ENCODE data around the gene AADACL3.
"Not testable (repeated sequence)": the region's sequence is repeated elsewhere in the genome, so short reads cannot be mapped to it uniquely, and the experiment has no call there.

Gene AADACL3

DNA sequence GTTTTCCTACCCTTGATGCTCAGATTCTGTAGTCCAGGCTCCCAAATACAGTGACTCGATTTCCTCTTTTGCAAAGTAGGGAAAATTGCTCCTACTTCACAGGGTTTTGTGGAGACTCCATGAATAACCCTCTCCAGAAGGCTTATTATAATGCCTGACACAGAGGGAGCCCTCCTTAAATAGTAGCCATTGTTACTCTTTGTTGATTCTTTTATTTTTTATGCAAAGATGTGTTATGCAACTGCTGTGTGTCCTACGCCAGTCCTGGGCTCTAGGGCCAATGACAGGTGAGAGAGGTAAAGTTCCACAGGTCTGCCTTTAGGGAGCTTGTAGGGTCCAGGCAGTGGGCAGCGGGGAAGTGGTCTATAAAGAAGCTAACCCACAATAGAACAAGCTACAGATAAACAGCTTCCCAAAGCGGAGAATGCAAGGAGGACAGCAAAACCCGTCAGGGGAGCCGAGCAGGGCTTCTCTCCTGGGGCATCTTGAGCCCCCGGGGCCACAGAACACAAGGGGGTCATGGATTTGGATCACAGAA is 1.5 kb downstream of the AADACL3 start:
- FAIRE-seq, result no peak

DNA sequence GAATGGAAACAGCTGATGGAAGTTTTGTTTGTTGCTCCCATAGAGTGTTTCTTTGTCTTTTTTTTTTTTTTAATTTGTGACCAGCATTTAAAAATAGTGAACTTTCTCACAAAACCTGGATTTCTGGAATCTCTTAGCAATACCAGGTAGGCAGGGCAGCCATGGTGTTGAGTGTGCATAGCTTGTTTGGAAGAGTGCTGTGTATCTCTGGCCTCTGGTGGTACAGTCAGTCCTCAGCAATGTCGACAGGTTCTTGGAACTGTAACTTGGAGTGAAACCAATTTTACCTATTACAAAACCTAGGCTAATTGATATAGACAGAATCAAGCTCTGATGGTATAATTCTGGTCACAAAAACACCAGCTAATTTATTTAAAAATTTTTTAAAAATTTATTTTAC is 6.7 kb downstream of the AADACL3 start:
- no peak for FAIRE-seq

DNA sequence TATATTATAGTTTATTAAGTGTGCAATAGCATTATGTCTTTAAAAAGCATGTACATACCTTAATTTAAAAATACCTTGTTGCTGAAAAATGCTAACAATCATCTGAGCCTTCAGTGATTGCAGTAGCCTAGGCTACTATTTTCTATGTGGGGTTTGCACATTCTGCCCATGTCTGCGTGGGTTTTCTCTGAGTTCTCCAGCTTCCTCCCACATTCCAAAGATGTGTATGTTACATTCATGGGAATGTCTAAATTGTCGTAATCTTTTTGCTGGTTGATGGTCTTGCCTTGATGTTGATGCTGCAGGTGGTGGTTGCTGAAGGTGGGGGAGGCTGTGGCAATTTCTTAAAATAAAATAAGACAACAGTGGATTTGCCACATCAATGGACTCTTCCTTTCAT is 12.5 kb downstream of the AADACL3 start:
- no peak for FAIRE-seq

DNA sequence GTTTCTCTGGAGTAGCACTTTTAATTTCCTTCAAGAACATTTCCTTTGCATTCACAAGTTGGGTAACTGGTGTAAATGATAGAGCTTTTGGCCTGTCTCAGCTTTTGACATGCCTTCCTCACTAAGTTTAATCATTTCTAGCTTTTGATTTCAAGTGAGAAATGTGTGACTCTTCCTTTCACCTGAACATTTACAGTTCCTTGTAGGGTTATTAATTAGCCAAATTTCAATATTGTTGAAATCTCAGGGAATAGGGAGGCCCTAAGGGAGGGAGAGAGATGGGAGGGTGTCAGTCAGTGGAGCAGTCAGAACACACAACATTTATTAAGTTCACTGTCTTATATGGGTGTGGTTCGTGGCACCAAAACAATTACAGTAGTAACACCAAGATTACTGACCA is 14.2 kb downstream of the AADACL3 start:
- FAIRE-seq, result no peak

DNA sequence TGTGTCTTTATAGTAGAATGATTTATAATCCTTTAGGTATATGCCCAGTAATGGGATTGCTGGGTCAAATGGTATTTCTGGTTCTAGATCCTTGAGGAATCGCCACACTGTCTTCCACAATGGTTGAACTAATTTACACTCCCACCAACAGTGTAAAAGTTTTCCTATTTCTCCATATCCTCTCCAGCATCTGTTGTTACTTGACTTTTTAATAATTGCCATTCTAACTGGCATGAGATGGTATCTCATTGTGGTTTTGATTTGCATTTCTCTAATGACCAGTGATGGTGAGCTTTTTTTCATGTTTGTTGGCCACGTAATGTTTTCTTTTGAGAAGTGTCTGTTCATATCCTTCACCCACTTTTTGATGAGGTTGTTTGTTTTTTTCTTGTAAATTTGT is 15.2 kb downstream of the AADACL3 start:
- not testable (repeated sequence) for FAIRE-seq

DNA sequence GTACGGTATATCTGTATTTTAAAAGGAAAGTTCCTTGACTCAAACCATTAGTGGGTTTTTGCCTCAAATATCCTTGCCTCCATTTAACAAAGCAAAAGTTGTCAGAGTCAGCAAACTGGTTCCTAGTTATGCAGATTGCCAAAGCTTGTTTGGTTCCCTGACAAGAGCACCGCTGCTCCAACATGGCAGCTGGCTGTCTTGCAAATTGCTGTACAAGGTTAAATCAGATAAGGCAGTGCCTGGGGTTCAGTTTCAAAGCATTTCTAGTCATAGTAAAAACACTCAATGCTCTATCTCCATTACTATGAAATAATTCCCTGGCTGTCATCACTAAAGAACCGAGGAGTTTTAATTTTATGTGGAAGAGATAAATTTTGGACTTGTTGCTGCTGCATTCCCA is 18.7 kb downstream of the AADACL3 start:
- FAIRE-seq, result no peak

DNA sequence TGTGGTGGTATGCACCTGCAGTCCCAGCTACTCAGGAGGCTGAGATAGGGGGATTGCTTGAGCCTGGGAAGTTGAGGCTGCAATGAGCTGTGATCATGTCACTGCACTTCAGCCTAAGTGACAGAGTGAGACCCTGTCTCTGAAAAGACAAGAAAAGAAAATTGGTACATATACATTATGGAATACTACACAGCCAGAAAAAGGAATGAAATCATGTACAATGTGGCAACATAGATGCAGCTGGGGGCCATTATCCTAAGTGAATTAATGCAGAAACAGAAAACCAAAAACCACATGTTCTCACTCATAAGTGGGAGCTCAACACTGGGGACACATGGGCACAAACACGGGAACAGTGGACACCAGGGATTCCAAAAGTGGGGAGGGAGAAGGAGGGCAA is 23.0 kb downstream of the AADACL3 start:
- FAIRE-seq, result no peak

DNA sequence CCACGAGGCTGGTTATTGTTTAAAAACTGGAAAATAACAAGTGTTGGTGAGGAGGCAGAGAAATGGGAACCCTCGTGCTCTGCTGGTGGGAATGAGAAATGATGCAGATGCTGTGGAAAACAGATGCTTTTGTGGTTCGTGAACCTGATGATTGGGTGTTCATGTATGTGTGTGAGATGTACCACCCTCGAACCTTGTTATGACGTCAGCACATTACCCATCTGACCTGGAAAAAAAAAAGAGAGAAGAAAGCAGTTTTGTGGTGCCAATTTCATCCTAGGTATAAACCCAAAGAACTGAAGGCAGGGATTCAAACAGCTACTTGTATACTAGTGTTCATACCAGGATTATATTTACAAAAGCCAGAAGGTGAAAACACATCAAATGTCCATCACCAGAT is 23.7 kb downstream of the AADACL3 start:
- no peak for FAIRE-seq

DNA sequence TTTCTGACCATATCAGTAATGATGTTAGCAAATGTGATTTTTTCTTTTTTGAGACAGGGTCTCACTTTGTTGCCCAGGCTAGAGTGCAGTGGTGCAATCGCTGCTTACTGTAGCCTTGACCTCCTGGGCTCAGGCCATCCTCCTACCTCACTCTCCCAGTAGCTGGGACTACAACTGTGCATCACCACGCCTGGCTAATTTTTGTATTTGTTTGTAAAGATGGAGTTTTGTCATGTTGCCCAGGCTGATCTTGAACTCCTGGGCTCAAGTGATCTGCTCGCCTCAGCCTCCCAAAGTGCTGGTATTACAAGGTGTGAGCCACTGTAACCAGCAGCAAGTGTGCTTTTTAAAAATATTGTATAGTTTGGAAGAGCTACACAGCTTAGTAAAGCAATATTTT is 26.0 kb downstream of the AADACL3 start:
- no peak for FAIRE-seq

DNA sequence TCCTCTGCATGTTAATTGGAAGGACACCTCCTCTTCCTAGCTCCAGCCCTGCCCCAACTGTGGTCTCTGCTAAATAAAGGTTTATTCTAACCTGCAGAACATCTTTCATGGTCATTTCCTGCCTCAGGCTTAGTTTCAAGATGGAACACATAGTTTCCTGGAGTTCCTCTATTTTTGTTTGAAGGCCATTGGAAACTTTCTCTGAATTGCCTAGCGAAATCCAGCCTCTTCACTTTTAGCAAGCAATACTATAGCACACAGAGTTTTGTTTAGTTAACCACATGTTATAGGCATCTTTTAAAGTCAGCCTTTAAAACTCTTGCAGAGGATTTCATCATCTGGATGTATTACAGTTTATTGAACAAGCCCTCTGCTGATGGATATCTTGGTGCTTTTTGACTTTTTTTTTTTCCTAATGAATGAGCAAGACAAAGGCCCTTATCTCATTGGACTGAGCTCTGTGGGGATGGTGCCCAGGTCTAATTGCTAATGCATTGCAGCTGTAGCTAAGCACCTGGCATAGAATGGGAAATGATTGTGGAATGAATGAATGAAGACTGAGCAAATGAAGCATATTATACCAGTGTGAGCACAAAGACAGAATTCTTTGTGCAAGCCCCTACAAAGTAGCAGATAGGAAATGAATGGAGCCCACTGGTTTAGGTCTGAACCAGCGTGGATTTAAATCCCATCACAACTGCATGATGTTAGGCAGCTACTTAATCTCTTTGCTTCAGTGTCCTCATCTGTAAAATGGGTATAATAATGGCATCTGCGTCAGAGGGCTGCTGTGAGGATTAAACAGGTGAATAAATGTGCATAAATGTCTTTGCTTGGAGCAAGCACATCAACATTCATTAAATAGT is 29.4 kb downstream of the AADACL3 start:
- FAIRE-seq, result no peak

DNA sequence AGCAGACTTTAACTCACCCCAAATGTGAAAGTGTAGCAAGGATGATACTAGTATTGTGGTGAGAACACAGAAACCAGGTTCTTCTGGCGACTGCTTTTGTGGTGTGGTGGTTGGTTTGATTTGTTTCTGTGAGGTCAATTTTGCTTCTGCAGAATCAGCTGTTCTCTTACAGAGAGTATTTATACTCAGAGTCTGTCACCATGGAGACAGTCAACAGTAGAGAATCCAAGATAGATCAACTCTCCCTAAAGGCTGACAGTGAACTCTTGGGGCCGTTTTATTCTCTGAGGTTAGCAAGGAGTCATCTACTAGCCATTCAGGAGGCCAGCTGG is 30.0 kb downstream of the AADACL3 start, which contains the start of gene CFAP107:
Gene CFAP107 (plus strand): TSS at position 209 of the 332 bp plus-strand sequence. CDS start 231 bp downstream, outside the sequence.
- no peak for FAIRE-seq

DNA sequence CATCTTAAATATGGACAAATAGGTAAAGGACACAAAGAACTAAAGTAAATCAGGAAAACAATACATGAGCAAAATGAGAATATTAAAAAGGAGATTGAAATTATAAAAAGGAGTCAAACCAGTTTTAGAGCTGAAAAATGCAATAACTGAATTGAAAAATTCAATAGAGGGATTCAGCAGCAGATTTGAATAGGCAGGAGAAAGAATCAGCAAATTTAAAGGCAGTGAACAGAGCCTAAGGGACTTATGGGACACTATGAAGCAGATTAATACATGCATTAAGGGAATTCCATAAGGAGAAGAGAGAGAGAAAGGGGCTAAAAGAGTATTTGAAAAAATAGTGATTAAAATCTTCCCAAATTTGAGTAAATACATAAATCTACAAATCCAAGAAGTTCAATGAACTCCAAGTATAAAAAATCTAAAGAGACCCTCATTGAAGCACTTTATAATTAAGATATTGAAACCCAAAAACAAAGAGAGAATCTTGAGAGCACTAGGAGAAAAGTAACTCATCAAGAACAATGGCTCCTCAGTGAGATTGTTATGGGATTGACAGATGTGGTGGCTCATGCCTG is 33.0 kb downstream of the AADACL3 start:
- no peak for FAIRE-seq

DNA sequence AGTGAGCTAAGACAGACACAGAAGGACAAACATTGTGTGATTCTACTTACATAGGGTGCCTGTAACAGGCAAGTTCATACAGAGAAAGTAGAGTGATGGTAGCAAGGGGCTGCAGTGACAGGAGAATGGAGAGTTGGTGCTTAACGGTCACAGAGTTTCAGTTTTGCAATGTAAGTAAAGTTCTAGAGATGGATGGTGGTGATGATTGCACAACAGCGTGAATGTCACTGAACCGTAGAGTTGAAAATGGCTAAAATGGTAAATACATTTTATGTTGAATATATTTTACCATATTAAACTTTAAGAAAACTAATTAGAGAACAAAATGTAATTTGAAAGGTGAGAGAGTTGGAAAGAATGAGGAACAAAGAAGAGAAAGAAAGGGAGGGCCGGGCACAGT is 38.8 kb downstream of the AADACL3 start:
- FAIRE-seq, result no peak

DNA sequence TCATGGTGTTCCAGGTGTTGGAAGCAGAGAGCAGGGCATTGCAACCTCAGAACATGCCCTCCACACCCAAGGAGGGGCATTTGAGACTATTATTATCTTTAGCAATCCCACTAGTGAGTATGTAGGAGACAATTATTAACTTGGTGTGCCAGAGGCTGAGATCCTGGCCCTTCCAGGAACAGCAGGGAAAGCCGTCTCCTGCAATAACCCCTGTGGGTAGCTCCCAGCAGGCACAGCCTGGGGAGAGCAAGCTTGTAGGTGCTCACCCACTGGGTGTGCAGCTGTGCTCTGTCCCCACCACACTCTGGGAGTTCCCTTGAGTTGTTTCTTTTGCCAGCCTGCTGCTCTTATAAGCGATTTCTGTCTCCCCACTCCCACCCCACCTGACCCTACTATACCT is 40.4 kb downstream of the AADACL3 start:
- FAIRE-seq, result no peak

DNA sequence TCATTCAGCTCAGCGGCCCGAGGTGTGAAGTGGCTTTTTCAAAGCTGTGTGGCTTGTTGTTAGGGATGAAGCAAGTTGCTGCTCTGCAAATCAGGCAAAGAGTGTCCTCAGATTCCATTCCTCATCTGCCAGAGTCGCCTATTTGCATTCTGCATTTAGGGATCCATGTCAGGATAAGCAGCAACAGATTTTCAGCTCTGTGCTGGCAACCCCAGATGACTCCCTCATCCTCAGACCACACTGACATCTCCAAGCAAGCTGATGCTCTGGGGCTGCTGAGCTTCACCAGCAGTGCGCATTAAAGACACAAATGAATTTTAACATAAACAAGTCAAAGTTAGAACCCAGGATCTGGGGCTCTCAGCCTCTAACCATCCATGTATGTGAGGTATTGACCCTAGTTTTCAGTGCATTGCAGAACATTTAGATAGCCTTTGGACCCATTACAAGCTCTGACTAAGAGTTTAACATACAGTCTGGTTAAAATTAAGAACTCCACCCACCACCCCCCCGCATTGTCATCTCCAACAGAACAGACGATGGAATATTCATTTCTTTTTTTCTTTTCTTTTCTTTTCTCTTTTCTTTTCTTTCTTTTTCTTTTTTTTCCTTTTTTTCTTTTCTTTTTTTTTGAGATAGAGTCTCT is 41.0 kb downstream of the AADACL3 start:
- no peak for FAIRE-seq

DNA sequence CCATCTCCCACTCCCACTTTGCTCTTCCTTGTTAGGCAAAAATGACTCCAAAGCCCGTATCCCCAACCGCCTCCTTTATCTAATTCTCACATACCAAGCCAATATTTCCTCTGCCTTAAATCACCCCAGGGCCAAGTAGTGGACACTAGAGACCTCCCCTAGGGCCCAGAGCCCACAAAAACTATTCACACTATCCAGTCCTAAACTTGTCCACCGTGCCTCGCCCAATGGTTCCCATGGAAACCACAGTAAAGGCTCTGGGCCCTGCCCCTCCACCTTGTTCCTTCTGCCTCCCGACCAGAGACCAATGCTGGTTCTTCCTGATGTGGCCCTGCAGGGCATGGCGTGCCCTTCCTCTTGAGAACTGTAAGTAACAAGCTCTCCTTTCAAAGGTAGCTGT is 41.9 kb downstream of the AADACL3 start:
- FAIRE-seq, result no peak

DNA sequence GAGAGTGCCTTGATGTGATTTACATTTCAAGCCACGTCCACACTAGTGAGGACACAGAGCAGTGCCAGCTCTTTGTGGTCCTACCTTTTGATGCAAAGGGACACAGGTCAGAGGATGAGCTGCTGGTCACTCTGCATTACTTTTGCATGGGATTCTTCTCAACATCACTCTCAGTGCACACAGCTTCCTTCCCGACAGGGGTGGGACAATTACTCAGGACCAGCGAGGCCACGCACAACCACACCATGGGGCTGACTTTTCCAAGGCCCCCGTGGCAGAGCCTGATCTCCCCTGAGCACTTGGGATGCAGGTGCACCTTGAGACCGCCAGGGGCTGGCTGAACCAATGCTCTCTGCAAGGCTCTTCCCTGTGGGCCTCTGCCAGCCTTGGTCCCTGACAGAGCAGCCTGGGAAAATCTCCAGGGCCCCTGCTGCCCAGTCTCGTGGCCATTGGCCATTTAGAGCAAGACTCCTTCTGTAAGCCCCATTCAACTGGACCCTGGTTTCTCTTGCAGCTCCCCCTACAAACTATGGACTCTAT is 44.4 kb downstream of the AADACL3 start:
- no peak for FAIRE-seq

DNA sequence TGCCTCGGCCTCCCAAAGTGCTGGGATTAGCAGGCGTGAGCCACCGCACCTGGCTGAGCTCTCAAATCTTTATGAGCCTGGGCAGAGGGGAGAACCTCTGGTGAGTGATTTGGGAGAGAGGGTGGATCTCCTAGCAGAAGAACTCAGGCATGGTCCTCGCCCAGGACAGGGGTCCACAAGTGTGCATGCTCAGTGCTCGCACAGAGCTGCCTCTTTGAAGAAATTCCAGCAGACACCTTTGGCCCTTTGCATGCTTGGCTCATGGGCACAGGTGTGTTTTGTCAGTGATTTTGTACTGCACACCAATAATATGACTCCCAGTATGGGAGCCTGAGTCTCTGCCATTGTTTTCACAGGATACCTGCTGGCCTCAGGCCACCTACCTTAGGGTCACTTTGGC is 45.9 kb downstream of the AADACL3 start:
- FAIRE-seq, result no peak

DNA sequence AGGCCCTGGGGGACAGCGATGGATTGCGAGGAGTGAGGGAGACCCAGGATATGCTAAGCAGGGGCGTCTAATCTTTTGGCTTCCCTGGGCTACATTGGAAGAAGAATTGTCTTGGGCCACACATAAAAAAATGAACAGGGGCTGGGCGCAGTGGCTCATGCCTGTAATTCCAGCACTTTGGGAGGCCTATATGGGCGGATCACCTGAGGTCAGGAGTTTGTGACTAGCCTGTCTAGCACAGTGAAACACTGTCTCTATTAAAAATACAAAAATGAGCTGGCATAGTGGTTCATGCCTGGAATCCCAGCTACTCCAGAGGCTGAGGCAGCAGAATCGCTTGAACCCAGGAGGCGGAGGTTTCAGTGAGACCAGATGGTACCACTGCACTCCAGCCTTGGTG is 46.9 kb downstream of the AADACL3 start:
- FAIRE-seq, result no peak

DNA sequence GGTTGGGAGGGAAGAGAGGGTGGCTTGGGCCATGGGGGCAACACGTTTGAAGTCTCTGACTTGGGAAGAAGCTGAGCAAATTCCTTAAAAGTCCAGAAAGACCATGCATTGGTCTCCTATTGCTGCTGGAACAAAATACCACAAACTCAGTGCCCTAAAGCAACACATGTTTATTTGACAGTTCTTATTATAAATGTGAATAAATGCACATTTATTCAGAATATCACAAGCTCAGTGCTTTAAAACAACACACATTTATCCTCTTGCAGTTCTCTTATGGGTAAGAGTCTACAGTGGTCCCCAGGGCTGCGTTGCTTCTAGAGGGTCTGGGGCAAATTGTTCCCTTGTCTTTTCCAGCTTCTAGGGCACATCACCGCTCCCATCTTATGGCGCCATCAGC is 47.6 kb downstream of the AADACL3 start:
- no peak for FAIRE-seq

DNA sequence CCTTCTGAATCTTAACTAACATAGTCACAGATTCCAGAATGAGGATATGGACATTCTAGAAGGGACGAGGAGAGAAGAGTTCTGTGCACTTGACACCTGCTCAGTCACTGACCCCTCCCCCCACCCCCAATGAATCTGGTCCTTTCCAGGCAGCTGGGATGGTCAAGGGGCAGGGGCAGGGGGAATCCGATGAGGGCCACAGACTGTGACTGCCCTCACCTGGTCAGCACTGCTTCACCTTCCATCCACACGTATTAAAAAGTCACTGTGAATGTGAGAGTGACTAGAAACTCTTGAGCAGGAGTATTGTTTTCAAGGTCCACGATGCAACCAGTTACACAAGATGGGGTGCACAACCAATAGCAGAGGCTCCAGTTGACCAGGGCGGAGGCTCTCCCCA is 48.1 kb downstream of the AADACL3 start:
- no peak for FAIRE-seq

DNA sequence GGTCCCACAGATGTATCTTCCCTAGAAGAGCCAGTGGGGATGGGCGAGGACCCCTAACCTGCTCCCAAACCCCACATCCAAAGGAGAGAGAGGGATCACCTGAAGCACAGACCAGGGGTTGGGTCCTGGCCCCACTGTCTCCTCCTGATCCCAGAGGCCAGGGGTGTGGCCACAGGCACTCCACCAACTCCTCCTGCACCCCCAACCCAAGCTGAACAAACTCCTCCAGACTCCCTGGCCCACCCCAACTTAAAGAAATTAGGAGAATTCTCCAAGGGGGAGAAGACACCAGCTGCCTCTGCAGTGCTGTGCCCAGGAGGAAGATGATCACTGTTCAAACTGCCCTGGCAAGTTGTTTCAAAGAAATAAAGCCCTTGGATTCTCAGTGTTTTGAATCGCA is 53.1 kb downstream of the AADACL3 start:
- no peak for FAIRE-seq

DNA sequence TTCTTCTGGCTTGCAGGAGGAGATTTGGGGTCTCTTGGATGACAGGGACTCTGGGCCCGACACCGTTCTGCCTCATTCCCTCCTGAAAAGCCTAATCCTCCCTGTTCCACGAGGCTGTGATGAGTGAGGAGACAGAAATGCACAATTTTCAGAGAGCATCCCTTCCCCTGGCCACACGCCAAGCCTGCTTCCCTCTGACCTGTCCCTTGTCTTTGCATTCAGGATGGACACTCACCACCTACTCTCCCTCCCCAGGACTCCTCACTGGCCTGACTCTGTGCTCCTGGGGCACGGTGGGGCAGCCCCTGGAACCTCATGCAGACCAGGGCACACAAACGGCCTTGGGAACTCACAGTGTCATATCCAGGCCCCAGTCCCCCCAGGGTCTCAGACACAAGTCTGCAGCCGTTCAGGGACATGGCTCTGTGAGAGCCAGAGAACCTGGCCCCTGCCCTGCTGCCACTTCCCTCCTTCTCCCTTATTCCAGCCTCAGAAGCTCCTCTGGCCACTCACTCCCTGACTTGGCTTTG is 54.1 kb downstream of the AADACL3 start:
- FAIRE-seq, result no peak
